GM21723 (cell line): Measurements from ENCODE around the gene ATP1B1.
"Not testable (repeated sequence)": the region's sequence is repeated elsewhere in the genome, so short reads cannot be mapped to it uniquely, and the experiment has no call there.

Experiments
- ATAC-seq: cut with Tn5 transposase; IDR thresholded peaks from one replicate; pipeline ENCODE4 v1.9.1; 2021; ENCODE audit warnings: mild to moderate bottlenecking, moderate library complexity; ENCODE audit not compliant: unreplicated experiment

Gene ATP1B1

GRCh38 chr1:169138866-169139670 lies 32.6 kb downstream of the ATP1B1 start:
- peak; percentile 94 for ATAC-seq

GRCh38 chr1:169141356-169141755 lies 34.9 kb downstream of the ATP1B1 start:
- ATAC-seq, result no peak

DNA sequence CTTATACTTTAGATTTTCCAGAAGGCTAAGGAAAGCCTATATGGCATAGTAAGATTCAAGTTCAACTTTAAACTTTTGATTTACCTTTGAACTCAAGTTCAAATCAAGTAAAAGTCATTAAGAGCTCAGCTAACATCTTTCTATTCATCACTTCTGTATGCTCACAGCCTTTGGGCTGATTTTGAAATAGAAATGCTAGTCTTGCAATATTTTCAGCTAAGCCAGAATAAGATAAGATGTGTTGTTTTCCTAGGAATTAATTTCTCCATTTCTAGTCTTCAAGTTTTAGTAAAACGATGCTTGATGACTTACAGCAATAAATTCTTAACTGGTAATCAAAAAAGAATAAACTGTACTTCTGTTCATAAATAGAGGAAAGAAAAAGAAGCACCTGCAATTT lies 35.6 kb downstream of the ATP1B1 start:
- no peak for ATAC-seq

DNA sequence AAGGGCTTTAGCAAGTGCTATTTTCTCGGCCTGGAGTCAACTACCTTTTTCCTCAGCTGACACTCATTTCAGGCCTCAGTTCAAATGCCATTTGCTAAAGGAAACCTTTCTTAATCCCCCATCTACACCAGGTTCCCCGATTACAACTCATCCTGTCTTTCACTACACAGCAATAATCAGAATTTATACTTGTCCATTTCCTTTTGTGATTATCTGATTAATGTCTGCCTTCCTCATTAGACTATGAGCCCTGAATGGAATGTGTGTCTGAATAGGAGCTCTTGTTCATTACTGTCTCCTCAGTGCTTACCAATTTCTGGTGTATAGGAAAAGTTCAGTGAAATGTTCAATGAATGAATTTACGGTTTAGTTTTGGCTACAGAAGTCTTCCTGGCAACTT lies 36.9 kb downstream of the ATP1B1 start:
- ATAC-seq, result no peak

GRCh38 chr1:169143984-169144383 lies 37.5 kb downstream of the ATP1B1 start:
- no peak for ATAC-seq

DNA sequence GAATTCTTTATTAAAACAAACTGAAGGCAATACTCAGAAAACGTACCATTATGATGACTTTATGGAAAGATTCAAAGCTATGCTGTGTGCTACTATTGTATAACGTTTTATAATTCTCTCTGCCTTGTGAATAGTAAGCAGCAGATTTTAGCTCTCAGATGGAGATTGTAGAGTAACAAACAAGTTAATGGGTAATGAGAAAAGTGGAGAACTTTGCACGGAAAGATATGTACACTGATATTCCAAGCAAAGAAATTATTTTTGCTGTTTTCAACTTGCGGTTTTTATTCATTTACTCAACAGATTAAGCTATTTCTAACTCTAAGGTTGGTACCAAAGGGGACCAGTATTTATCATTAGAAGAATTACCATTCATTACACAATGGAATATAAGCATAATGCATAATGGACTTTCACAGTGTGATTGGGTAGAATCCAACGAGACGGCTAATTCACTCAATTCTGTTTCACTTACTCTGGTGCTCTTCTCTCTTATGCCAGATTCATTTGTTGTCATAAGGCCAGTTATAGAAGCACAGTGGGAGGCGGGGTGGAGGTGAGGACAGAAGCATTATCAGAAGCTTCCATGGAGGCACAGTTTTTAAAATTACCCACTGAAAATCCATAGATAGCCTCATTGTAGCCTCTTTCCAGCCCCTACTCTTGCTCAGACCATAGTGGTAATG lies 38.6 kb downstream of the ATP1B1 start:
- no peak for ATAC-seq

GRCh38 chr1:169146576-169147214 lies 40.2 kb downstream of the ATP1B1 start:
- ATAC-seq, result no peak

DNA sequence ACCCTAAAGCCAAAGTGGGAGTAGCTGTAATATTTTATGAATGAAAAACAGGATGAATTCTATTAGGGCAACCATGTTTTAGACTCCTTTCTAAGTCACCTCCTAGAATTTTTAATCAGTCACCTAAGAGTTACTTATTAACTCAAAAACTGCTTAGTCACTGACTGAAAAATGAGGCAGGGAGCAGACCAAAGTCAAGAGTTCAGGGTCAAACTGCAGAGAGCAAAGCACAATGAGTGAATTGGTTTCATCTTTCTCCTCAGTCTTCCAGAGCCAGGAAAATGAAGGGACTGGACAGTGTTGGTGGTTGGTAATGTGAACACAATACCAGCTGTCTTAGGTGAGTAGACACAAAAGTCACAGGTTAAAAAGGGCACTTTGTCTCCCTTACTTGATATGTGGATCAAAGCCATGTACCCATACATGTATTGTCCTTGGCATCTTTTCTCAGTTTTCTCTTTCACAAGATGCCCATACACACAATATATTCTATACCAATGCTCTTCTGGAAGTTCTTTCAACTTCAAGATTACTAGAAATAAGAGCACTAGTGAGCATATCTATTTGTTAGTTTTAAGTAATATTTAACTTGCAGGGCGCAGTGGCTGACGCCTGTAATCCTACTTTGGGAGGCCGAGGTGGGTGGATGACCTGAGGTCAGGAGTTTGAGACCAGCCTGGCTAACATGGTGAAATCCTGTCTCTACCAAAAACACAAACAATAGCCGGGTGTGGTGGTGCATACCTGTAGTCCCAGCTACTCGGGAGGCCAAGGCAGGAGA lies 42.2 kb downstream of the ATP1B1 start:
- no peak for ATAC-seq

DNA sequence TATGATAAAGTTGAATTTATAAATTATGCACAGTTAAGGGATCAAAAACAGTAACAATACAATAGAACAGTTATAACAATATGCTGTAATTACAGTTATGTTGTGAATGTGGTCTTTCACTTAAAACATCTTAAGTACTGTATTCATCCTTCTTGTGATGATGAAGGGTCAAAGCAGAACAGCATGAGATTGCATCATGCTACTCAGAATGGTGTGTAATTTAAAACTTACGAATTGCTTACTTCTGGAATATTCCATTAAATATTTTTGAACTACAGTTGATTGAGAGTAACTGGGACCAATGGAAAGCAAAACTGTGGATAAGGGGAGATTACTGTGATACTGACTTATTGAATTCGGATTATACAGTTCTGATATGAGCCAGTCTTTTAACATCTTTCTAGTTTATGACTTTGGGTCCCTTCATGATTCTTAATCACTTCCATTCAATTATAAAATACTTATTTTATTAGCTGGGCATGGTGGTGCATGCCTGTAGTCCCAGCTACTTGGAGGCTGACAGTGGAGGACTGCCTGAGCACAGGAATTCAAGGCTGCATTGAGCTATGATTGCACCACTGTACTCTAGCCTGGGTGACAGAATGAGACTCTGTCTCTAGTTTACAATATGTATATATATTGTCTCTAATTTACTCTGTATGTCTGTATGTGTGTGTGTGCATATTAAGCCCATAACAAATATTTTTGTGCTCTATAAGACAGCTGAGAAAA lies 43.2 kb downstream of the ATP1B1 start:
- no peak for ATAC-seq

- ATAC-seq, result no peak
Observed at GRCh38 chr1:169150641-169151337, 44.3 kb downstream of the ATP1B1 start.

DNA sequence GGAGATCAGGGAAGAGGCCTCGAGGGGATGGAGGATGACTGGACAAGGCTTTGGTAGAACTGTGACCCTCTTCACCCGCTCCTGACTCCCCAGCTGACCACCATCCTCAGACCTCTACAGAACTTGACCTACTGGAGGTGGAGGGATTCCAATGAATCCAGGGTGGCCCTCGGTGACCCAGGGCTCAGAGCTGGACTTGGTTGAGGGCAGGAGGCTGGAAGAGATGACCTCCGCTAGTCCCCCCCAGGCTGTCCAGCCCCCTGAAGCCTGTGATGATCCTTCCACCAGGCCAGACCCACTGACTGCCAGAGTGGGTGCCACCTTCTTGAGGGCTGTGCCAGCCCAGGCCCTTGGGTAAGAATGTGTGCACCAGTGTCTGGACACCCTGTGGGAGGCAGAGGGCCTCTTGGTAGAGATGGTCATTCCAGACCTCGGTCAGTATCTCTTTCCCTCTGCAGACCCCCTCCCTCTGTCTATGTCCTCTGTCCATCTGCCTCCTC lies 44.9 kb downstream of the ATP1B1 start:
- ATAC-seq, result no peak

GRCh38 chr1:169155675-169156074 lies 49.2 kb downstream of the ATP1B1 start:
- ATAC-seq, result no peak

GRCh38 chr1:169156580-169156979 lies 50.1 kb downstream of the ATP1B1 start:
- ATAC-seq, result no peak

GRCh38 chr1:169160845-169161495 lies 54.5 kb downstream of the ATP1B1 start:
- no peak for ATAC-seq

GRCh38 chr1:169161496-169162194 lies 55.2 kb downstream of the ATP1B1 start:
- peak; percentile 93 for ATAC-seq

DNA sequence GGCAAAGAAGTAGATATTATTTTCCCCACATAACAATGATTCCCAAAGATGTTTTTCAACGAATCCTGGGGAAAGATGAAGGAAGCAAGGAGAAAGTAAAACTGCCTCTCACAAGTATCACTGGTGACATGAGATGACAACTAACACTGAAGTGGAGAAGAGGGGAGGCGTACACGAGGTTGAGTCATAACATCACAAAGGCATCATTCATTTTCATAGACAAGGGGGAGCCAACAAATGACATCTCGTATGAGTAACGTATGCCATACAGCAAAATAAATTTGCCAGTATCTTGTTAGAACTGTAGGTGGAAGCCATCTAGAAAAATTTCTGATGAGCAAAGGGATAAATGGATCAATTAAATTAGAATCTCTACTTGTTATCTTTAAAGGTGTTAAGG lies 56.6 kb downstream of the ATP1B1 start:
- no peak for ATAC-seq

DNA sequence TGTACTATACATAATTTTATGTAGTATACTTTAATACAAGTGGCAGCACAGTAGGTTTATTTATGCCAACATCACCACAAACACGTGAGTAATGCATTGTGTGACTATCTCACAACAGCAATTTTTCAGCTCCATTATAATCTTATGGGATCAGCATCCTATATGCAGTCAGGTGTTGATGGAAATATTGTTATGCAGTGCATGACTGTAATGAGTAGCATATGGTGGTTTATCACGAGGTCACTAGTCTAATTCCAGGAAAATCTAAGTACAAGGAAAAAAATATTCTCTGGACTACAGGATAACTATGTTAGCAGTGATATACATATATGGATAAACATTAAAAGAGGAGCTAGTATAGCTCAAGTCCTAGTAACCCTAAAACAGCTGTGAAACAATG lies 69.0 kb downstream of the ATP1B1 start:
- ATAC-seq, result no peak

DNA sequence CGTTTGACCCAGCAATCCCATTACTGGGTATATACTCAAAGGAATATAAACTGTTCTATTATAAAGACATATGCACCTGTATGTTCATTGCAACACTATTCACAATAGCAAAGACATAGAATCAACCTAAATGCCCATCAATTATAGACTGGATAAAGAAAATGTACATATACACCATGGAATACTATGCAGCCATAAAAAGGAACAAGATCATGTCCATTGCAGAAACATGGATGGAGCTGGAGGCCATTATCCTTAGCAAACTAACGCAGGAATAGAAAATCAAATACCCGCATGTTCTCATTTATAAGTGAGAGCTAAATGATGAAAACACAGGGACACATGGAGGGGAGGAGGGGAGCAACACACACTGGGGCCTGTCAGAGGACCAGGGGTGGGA lies 72.9 kb downstream of the ATP1B1 start:
- not testable (repeated sequence) for ATAC-seq

DNA sequence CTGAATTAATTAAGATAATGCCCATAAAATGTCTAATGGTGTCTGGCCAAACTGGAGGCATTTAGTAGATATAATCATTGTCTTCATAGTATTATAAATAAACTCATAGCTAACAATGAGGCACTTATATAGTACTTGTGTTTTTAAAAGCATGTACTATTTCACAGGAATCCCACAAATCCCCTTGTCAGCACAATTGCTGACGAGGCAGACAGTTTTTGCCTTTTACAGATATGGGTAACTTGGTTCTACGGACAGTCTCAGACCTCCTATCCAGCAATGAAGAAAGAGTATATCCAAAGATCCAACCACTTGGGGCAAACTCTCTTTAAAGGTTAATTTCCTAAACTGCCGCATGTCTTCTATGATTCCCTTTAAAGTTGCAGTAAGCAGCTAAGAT lies 73.7 kb downstream of the ATP1B1 start:
- no peak for ATAC-seq
